GM18909 (cell line): Measurements from ENCODE around the gene SLC25A23.
A peak's percentile ranks its signal among the peaks of the same experiment; 100 is the strongest.
"Not testable (repeated sequence)": the region's sequence is repeated elsewhere in the genome, so short reads cannot be mapped to it uniquely, and the experiment has no call there.

Source experiments
- ATAC-seq: cut with Tn5 transposase; IDR thresholded peaks from one replicate; pipeline ENCODE4 v1.9.1; 2021; ENCODE audit warnings: mild to moderate bottlenecking; ENCODE audit not compliant: unreplicated experiment, poor library complexity

The SLC25A23 gene

DNA sequence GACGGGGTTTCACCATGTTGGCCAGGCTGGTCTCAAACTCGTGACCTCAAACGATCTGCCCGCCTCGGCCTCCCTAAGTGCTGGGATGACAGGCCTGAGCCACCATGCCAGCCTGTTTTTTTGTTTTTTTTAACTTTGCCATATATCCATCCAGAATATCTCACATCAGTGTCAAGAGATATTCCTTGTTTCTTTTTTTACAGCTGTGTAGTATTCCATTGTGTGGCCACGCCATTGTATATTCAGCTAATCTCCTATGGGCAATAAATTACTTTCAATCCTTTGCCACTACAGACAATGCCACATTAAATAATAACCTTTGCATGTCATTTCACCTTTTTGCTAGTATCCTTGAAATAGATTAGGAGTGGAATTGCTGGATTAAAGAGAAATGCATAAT is 50.2 kb downstream of the SLC25A23 start:
- no peak for ATAC-seq

DNA sequence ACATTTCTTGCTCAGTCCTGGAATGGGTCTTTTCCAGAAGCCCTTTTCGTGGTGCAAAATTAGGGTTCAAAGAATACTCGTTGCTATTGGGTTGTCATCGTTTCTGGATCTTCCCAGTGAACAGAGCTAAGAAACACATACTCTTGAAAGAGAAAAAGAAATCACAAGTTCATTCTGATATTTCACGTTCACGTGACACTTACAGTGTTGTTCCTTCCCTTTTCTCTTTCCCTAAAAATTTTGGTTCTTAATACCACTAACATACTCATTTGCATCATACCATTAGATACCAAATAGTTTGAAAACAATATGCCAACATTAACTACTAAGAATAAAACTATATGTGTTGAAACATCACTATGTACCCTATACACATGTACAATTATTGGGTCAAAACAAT is 53.2 kb downstream of the SLC25A23 start:
- ATAC-seq, result no peak

DNA sequence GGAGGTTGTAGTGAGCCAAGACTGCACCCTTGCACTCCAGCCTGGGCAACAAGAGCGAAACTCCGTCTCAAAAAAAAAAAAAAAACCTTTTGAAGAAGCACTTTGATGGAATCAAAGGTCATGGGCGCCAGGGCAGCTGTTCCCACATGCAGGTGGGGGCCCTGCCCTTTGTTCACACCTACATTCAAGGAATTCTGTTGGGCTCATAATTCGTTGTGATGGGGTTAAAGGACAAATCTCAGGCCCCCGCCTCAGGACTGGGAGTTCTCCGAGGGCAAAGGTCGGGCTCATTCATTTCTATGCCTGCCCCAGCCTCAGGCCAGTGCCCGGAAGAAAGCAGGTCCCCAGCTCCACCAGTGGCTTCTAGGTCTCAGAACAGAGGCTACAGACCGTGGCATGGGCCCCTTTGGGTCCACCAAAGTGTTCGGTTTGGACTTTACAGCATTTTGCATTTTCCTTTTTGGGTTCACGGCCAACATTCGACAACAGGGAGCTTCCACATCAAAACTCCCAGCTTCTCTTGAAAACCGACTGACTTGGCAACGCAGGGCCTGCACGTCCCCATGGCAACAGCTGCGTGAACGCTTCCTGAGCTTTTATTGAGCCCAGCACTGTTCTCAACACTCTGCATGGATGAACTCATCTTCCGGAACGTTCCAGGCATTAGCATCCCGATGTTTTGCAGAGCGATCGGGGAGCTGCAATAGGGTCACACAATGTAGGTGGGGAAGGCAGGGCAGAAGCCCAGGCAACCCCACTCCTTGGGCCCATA is 56.6 kb downstream of the SLC25A23 start:
- no peak for ATAC-seq

DNA sequence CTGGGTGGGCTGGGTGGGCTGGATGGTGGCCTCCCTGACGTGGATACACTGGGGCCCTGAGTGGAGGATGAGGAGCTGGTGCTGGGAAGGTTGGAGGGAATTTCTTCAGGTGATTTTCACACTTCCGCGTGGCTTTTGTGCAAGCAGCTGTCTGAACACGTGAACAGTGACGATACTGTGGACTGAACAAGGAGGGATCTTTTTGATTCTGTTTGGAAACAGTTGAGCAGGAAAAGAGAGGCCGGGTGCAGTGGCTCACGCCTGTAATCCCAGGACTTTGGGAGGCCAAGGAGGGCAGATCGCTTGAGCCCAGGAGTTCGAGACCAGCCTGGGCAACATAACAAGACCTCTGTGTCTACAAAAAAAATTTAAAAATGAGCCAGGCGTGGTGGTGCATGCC is 57.5 kb downstream of the SLC25A23 start:
- no peak for ATAC-seq

DNA sequence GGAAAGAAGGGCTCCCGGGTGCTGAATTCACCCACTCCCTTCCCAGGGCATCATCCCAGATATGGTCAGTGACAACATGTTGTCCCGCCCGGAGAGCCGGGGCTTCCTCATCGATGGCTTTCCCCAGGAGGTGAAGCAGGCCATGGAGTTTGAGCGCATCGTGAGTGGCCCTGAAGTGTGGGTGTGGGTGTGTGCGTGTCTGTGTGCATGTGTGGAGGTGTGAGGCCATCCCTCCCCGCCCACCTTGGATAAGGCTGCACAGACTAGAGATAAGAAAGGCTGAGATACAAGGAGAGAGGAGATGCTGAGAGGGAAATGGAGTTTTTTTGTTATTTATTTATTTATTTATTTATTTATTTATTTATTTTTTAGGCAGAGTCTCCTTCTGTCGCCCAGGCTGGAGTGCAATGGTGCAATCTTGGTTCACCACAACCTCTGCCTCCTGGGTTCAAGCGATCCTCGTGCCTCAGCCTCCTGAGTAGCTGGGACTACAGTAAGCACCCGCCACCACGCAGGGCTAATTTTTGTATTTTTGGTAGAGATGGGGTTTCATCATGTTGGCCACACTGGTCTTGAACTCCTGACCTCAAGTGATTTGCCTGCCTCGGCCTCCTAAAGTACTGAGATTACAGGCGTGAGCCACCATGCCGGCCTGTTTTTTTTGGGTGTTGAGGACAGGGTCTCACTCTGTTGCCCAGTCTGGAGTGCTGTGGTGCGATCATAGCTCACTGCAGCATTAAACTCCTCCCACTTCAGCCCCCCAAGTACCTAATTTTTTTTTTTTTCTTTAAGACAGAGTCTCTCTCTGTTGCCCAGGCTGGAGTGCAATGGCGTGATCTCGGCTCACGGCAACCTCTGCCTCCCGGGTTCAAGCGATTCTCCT is 59.3 kb downstream of the SLC25A23 start:
- ATAC-seq, result not testable (repeated sequence)

DNA sequence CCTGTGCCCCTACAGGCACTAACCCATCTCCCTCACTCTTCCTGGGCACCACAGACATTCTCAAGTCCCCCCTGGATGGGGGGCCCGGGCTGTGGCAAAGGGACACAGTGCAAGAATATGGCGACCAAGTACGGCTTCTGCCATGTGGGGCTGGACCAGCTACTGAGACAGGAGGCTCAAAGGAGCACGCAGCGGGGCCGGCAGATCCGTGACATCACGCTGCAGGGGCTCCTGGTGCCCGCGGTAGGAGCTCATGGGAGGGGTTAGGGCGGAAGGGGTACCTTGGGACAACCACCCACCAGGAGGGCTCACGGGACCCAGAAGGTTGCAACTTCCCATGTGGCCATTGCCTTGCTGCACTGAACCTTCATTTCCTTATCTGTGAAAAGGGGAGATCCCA is 63.3 kb downstream of the SLC25A23 start:
- ATAC-seq, result no peak

DNA sequence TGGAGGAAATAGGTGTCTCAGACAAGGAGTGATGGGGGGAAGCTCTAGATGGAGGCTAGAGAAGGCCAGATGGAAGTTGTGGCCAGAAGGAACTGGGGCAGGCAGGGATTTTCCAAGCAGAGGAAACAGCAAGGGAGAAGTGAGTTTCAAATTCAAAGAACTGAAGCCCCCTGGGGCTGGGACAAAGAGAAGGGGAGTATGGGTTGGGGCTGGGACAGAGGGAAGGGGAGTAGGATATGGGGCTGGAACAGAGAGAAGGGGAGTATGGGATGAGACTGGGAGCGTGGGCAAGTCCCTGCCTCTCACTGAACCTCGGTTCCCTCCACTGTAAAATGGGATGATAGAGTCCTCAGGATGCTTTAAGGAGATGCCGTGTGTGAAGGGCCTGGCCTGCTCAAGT is 64.8 kb downstream of the SLC25A23 start:
- ATAC-seq, result no peak

DNA sequence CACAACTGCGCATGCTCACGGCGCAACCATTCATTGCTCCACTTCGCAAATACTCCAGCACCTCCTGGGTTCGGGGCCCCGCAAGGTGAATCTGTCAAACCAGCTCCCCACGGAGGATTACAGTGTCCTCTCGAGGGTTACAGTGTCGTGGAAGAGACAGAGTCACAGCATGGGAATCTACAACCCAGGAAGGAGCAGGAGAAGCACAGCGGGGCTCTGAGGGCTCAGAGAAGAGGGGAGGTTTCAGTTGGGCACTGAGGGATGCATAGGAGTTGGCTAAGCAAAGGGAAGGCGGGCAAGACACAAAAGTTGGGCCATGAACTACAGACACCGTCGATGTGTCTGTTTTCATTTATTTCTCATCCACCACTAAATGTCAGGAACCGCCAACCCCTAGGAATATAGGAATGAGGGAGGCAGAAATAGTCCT is 65.6 kb downstream of the SLC25A23 start:
- ATAC-seq, result peak; percentile 24

DNA sequence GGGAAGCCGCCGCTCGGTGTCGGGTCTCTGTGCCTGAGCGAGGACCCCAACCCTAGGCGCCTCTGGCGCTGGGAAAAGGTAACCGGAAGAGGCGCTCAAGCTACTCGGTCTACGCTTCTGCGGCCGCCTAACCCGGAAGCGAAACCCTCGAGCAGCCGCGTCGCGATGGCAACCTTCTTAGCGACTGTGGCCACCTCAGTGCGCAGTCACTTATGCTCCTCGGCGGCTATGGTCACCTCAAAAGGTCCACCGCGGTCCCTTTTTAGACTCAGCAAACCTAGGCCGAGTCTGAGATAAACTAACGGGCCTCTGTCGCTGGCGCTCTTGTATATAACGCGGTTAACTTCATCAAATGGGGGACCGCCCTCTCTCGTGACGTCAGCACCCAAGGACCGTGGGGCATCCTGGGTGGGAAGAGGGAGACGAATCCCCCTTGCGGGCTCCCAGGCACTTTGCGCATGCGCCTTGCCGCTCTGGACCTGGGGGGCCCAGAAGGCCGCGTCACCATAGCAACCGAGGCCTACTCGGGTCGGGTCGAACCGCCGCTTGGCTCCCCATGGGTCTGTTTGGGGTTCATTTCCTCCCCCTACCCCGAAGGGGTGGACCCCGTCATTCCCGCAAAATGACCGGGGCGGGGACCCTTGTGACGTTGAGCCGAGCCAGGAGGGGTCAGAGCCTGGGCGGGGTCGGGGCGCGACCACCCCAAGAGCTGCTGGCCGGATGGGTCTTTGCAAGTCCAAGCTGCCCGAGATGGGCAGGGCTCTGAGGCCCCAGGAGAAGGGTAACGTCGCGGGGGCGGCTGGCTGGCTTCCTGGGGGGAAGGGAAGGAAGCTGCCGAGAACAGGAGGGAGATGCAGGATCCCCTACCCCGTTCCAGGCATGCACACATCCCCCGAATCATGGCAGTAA is 66.3 kb downstream of the SLC25A23 start, which contains the start of gene GTF2F1:
Gene GTF2F1 (minus strand): TSS at position 91 of the 909 bp plus-strand sequence. CDS start 169 bp downstream, outside the sequence.
- ATAC-seq, result peak; percentile 80

DNA sequence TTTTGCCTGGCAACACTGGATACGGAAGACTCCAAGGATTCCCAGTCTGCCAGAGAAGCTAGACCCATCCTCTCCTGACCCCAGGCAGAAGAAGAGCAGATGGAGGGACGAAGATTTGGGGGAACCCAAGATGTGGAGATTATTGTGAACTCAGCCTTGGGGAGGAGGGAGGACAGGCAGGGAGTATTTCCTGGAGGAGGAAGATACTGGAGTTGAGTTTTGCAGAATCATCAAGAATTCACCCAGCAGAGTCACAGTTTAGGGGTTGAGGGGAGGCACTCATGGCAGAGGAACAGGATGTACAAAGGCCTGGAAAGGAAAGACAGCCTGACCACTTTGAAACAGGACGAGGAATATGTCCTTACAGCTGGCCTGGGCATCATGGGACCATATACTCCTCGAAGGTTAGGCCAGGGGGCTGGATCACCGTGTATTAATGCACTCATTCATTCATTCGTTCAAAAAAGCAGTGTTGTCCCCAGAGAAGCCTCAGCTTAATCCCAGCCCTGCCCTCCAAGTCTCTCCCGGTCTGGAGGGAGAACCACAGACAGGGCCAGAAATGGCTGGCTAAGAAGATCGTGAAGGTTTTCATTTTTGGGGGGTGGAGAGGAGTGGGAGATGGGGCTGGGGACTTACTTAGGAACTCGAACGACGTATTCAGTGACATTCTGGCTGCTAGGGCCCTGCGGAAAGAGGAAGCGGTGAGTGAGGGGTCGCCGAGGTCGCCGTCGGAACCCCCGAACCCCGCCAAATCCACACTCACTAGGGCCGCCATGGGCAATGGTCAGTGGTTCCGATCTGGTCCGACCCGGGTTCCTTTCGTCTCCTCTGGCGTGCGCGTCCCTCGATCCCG is 67.1 kb downstream of the SLC25A23 start:
- ATAC-seq, result no peak
